H9 (cell line): ENCODE measurements around the gene NGFR. TPM values are rescaled to one million over a fixed set of nuclear protein-coding genes. Genes with fewer than 3 reads are reported as not detected.

Experiments used
- DNase-seq: peaks from one replicate; pipeline ENCODE4 v3.0.0-alpha.2; 2017
- H2AFZ ChIP-seq: one replicate; pipeline ENCODE4 v1.6.1; 2013; ENCODE audit warnings: mild to moderate bottlenecking, low read length, control low read depth, moderate library complexity
- H2AK5ac ChIP-seq: 2 replicates; pipeline ENCODE4 v1.6.1; 2013; ENCODE audit warnings: low read length, control low read depth, mixed read lengths; ENCODE audit not compliant: insufficient read length
- H2BK120ac ChIP-seq: one replicate; pipeline ENCODE4 v1.6.1; 2013; ENCODE audit warnings: low read depth, mild to moderate bottlenecking, low read length, control low read depth, inconsistent platforms; ENCODE audit not compliant: poor library complexity, severe bottlenecking
- H2BK12ac ChIP-seq: 2 replicates; pipeline ENCODE4 v1.6.1; 2013; ENCODE audit warnings: low read length, control low read depth, mixed read lengths, low read depth; ENCODE audit not compliant: insufficient read length
- H2BK15ac ChIP-seq: 2 replicates; pipeline ENCODE4 v1.6.1; 2013; ENCODE audit warnings: low read depth, low read length, control low read depth
- H2BK20ac ChIP-seq: one replicate; pipeline ENCODE4 v1.6.1; 2013; ENCODE audit warnings: low read depth, mild to moderate bottlenecking, low read length, control low read depth, inconsistent platforms; ENCODE audit not compliant: poor library complexity, severe bottlenecking
- H2BK5ac ChIP-seq: 2 replicates; pipeline ENCODE4 v1.6.1; 2013; ENCODE audit warnings: low read length, control low read depth, mixed read lengths; ENCODE audit not compliant: insufficient read length
- H3K14ac ChIP-seq: 2 replicates; pipeline ENCODE4 v1.6.1; 2013; ENCODE audit warnings: low read length, control low read depth; ENCODE audit not compliant: insufficient read depth
- H3K18ac ChIP-seq: 2 replicates; pipeline ENCODE4 v1.6.1; 2013; ENCODE audit warnings: low read depth, mild to moderate bottlenecking, mixed read lengths, low read length, control low read depth; ENCODE audit not compliant: insufficient read length
- H3K23ac ChIP-seq: 2 replicates; pipeline ENCODE4 v1.6.1; 2013; ENCODE audit warnings: low read length, control low read depth, mixed read lengths, low read depth; ENCODE audit not compliant: insufficient read length
- H3K23me2 ChIP-seq: 2 replicates; pipeline ENCODE4 v1.6.1; 2013; ENCODE audit warnings: low read depth, mild to moderate bottlenecking, mixed read lengths, low read length, control low read depth; ENCODE audit not compliant: insufficient read length, poor library complexity, severe bottlenecking
- H3K27ac ChIP-seq: 2 replicates; pipeline ENCODE4 v1.5.1; 2013; ENCODE audit warnings: low read length, control low read depth, mixed read lengths, low read depth; ENCODE audit not compliant: insufficient read length
- H3K27me3 ChIP-seq: 2 replicates; pipeline ENCODE4 v1.6.1; 2013; ENCODE audit warnings: low read length, control low read depth, inconsistent platforms; ENCODE audit not compliant: insufficient read depth
- H3K4ac ChIP-seq: 2 replicates; pipeline ENCODE4 v1.6.1; 2013; ENCODE audit warnings: low read depth, mild to moderate bottlenecking, control low read depth, inconsistent platforms, low read length, moderate library complexity
- H3K4me1 ChIP-seq: 2 replicates; pipeline ENCODE4 v1.6.1; 2013; ENCODE audit warnings: low read length, control low read depth, inconsistent platforms; ENCODE audit not compliant: insufficient read depth
- H3K4me2 ChIP-seq: 2 replicates; pipeline ENCODE4 v1.6.1; 2013; ENCODE audit warnings: low read length, control low read depth, mixed read lengths; ENCODE audit not compliant: insufficient read length, insufficient read depth
- H3K56ac ChIP-seq: 2 replicates; pipeline ENCODE4 v1.6.1; 2013; ENCODE audit warnings: low read depth, mild to moderate bottlenecking, mixed read lengths, low read length, control low read depth; ENCODE audit not compliant: insufficient read length
- H3K79me1 ChIP-seq: 2 replicates; pipeline ENCODE4 v1.6.1; 2013; ENCODE audit warnings: low read depth, mild to moderate bottlenecking, moderate library complexity, low read length, control low read depth, inconsistent platforms; ENCODE audit not compliant: insufficient read depth, poor library complexity, severe bottlenecking
- H3K79me2 ChIP-seq: 2 replicates; pipeline ENCODE4 v1.6.1; 2013; ENCODE audit warnings: low read length, control low read depth, inconsistent platforms; ENCODE audit not compliant: insufficient read depth
- H3K9ac ChIP-seq: 2 replicates; pipeline ENCODE4 v1.6.1; 2013; ENCODE audit warnings: low read length, control low read depth, mixed read lengths; ENCODE audit not compliant: insufficient read length; ENCODE audit errors: extremely low read depth
- H3K9me3 ChIP-seq: one replicate; pipeline ENCODE4 v1.6.1; 2013; ENCODE audit warnings: low read depth, low read length, inconsistent platforms; ENCODE audit not compliant: control insufficient read depth
- H3T11ph ChIP-seq: one replicate; pipeline ENCODE4 v1.6.1; 2013; ENCODE audit warnings: mild to moderate bottlenecking, low read length, control low read depth, inconsistent platforms
- H4K20me1 ChIP-seq: one replicate; pipeline ENCODE4 v1.6.1; 2013; ENCODE audit not compliant: control insufficient read depth, insufficient read length, insufficient read depth
- H4K5ac ChIP-seq: 2 replicates; pipeline ENCODE4 v1.6.1; 2013; ENCODE audit warnings: low read depth, mild to moderate bottlenecking, mixed read lengths, low read length, control low read depth; ENCODE audit not compliant: insufficient read length
- H4K8ac ChIP-seq: replicated peaks from 2 replicates; pipeline ENCODE4 v1.6.1; 2013; ENCODE audit warnings: low read length, control low read depth, mixed read lengths, low read depth; ENCODE audit not compliant: insufficient read length
- H4K91ac ChIP-seq: 2 replicates; pipeline ENCODE4 v1.6.1; 2013; ENCODE audit warnings: low read depth, mild to moderate bottlenecking, moderate library complexity, mixed read lengths, low read length, control low read depth; ENCODE audit not compliant: insufficient read length
- H3K27ac Mint-ChIP-seq, 3 experiments: 2 replicates in 2 of 3; 3 replicates in 1 of 3; pipeline ENCODE4 v1.8.0; 2020 to 2021; ENCODE audit warnings: mixed read lengths in 3 of 3, mild to moderate bottlenecking in 1 of 3, moderate library complexity in 1 of 3
- H3K27me3 Mint-ChIP-seq: 2 replicates; pipeline ENCODE4 v1.8.0; 2021; ENCODE audit warnings: low read depth, mild to moderate bottlenecking, moderate library complexity, mixed read lengths
- H3K36me3 Mint-ChIP-seq, 3 experiments: 2 replicates in 2 of 3; 3 replicates in 1 of 3; pipeline ENCODE4 v1.8.0; 2020 to 2021; ENCODE audit warnings: low read depth in 3 of 3, mixed read lengths in 3 of 3; ENCODE audit not compliant: insufficient read depth in 1 of 3
- H3K4me1 Mint-ChIP-seq, 2 experiments: 2 replicates each; pipeline ENCODE4 v1.8.0; 2020; ENCODE audit warnings: mixed read lengths in 2 of 2
- H3K4me3 Mint-ChIP-seq, 2 experiments: 2 replicates in 1 of 2; 3 replicates in 1 of 2; pipeline ENCODE4 v1.8.0; 2020 to 2021; ENCODE audit warnings: mild to moderate bottlenecking in 2 of 2, mixed read lengths in 2 of 2, moderate library complexity in 1 of 2
- H3K9me3 Mint-ChIP-seq, 2 experiments: 2 replicates in 1 of 2; 3 replicates in 1 of 2; pipeline ENCODE4 v1.8.0; 2020; ENCODE audit warnings: mild to moderate bottlenecking in 2 of 2, mixed read lengths in 2 of 2, moderate library complexity in 1 of 2
- WGBS: extraction: QIAGEN DNeasy Blood & Tissue Kit; methylation state at CpG from one replicate; pipeline ENCODE4 v1.1.7; 2013; ENCODE audit warnings: missing lambda C conversion rate, low lambda C conversion rate, mixed read lengths; ENCODE audit not compliant: insufficient read length; ENCODE audit errors: extremely low coverage; 5-methylcytosine and 5-hydroxymethylcytosine counted together
- total RNA-seq: library from RNA; stranded (reverse); gene quantifications from 2 replicates; pipeline ENCODE4 v1.2.1, GENCODE V29; 2021
- TF ChIP-seq, protein P1 (sequence below): fragments of 200-600 bp; sonication (generic); conservative IDR thresholded peaks from 3 replicates; pipeline ENCODE4 v1.8.0; 2021; ENCODE audit warnings: antibody characterized with exemption, mild to moderate bottlenecking

NGFR gene
- total RNA-seq, 1 experiment from 2014 or later, result 9.6 TPM

DNA sequence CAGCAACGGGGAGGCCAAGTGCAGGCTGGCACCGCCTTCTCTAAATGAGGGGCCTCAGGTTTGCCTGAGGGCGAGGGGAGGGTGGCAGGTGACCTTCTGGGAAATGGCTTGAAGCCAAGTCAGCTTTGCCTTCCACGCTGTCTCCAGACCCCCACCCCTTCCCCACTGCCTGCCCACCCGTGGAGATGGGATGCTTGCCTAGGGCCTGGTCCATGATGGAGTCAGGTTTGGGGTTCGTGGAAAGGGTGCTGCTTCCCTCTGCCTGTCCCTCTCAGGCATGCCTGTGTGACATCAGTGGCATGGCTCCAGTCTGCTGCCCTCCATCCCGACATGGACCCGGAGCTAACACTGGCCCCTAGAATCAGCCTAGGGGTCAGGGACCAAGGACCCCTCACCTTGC is 18.5 kb downstream of the NGFR start:
- Histone ChIP-seq H3K23me2 (no peaks in the 10 kb centered on the region), H3K18ac (no peak overlapping the region), H3K27ac (no peak overlapping the region), H3K14ac (no peak overlapping the region), H3K4me2 (no peak overlapping the region), H3K79me1 (no peaks in the 10 kb centered on the region), H4K91ac (no peak overlapping the region), H4K20me1 (no peaks in the 10 kb centered on the region), H3T11ph (no peak overlapping the region), H3K79me2 (no peaks in the 10 kb centered on the region), H3K9me3 (no peaks in the 10 kb centered on the region), H3K4me1 (peaks cover 2% of the 10 kb centered on the region; the same call in 1 of the 2 replicates), H2BK15ac (no peak overlapping the region), H2BK120ac (no peak overlapping the region), H3K9ac (no peak overlapping the region), H3K27me3 (no peaks in the 10 kb centered on the region), H2BK5ac (no peak overlapping the region), H4K8ac (no peak overlapping the region), H2BK12ac (no peak overlapping the region), H4K5ac (no peak overlapping the region), H2BK20ac (no peak overlapping the region), H3K56ac (no peak overlapping the region), H3K23ac (no peak overlapping the region), H2AFZ (no peak overlapping the region), H3K4ac (no peak overlapping the region), H2AK5ac (no peak overlapping the region)
- H3K27me3 Mint-ChIP-seq, result peaks cover 4% of the 10 kb centered on the region
- H3K4me1 Mint-ChIP-seq, result peaks cover 34 to 47% of the 10 kb centered on the region in 2 experiments
- WGBS, result no CpG with 5 or more reads among the region's 8 CpGs
- H3K36me3 Mint-ChIP-seq, result peaks cover 0 to 2% (median 0%) of the 10 kb centered on the region in 3 experiments; a peak in 1 of 7 replicates
- no peaks in the 10 kb centered on the region for H3K9me3 Mint-ChIP-seq
- H3K4me3 Mint-ChIP-seq, result no peak overlapping the region
- DNase-seq, result no peak
- TF ChIP-seq, protein P1, sequence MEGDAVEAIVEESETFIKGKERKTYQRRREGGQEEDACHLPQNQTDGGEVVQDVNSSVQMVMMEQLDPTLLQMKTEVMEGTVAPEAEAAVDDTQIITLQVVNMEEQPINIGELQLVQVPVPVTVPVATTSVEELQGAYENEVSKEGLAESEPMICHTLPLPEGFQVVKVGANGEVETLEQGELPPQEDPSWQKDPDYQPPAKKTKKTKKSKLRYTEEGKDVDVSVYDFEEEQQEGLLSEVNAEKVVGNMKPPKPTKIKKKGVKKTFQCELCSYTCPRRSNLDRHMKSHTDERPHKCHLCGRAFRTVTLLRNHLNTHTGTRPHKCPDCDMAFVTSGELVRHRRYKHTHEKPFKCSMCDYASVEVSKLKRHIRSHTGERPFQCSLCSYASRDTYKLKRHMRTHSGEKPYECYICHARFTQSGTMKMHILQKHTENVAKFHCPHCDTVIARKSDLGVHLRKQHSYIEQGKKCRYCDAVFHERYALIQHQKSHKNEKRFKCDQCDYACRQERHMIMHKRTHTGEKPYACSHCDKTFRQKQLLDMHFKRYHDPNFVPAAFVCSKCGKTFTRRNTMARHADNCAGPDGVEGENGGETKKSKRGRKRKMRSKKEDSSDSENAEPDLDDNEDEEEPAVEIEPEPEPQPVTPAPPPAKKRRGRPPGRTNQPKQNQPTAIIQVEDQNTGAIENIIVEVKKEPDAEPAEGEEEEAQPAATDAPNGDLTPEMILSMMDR, result no peak
- no peak overlapping the region; a peak in 1 of 7 replicates for H3K27ac Mint-ChIP-seq
